ENCODE results near the gene SDHAF3. TPM values are rescaled to one million over a fixed set of nuclear protein-coding genes. Genes with fewer than 3 reads are reported as not detected.

SDHAF3 gene
- total and polyA plus RNA-seq, 10 of the 15 experiments (the other 5 are each of a cell fraction or from before 2014, with no cell fraction given), result 24.3 to 124 (median 63.5) TPM

GRCh38 chr7:97089771-97090170, 27.7 kb upstream of the SDHAF3 start (continued):
- TF ChIP-seq BCLAF1 (IDR thresholded peaks at IDR 0.05) (no peak), EP300 (IDR thresholded peaks at IDR 0.05; ENCODE audit: borderline replicate concordance in 1 of 2, control insufficient read depth in 1 of 2, low read depth in 2 of 2, low read length in 2 of 2) (no peak), HSF1 (IDR thresholded peaks at IDR 0.05; ENCODE audit: low read depth, low read length) (no peak)

- H3K79me2 ChIP-seq (ENCODE audit: control insufficient read depth, insufficient read depth, low read length), result no peaks in the 10 kb centered on the region
- no peak overlapping the region for H3K4me2 ChIP-seq (ENCODE audit: control insufficient read depth, insufficient read depth)
- H3K4me1 ChIP-seq (ENCODE audit: control insufficient read depth, insufficient read depth, low read length), result no peaks in the 10 kb centered on the region
- no peak for DNase-seq (ENCODE audit: low read depth, low spot score)
- in situ Hi-C loops (cut with MboI) (no loop called here), intact Hi-C loops (cut with micrococcal nuclease; ENCODE audit: unreplicated experiment) (no loop called here)
- ATAC-seq, result no peak
- no peak overlapping the region for H3K4me3 ChIP-seq
- POLR2A ChIA-PET, result no interaction called here
- no peak overlapping the region for H3K27ac ChIP-seq (ENCODE audit: control insufficient read depth, insufficient read depth)
- no peak overlapping the region for H2AFZ ChIP-seq (ENCODE audit: control insufficient read depth, low read depth, low read length)
- SMC1A ChIA-PET (ENCODE audit: uncharacterized antibody, unreplicated experiment), result interaction anchor here (1.1 to 1.7 kb wide), 3 partner anchors 9 to 25 kb away, joined by 3 to 7 read pairs (median 6); no protein-coding TSS in a partner anchor
- no peak overlapping the region for H3K9ac ChIP-seq (ENCODE audit: control insufficient read depth, insufficient read depth, low read length)
- H3K9me3 ChIP-seq (replicated peaks; ENCODE audit: control insufficient read depth, insufficient read depth, low read length), result no peaks in the 10 kb centered on the region
- no TSS peak for BruUV-seq (replicated peaks)
- 73% methylated on average over 1 of the region's 1 CpG for WGBS (ENCODE audit: insufficient coverage, insufficient replicate concordance, low lambda C conversion rate, missing lambda C conversion rate)
- H4K20me1 ChIP-seq (ENCODE audit: control insufficient read depth, insufficient read depth), result no peaks in the 10 kb centered on the region
- no peak for FAIRE-seq
- no peaks in the 10 kb centered on the region for H3K27me3 ChIP-seq (replicated peaks in 1 of 2; ENCODE audit: control insufficient read depth in 2 of 2, insufficient read depth in 2 of 2, low read length in 1 of 2)
- no peaks in the 10 kb centered on the region for H3K36me3 ChIP-seq (ENCODE audit: control insufficient read depth in 2 of 2, insufficient read depth in 2 of 2, low read length in 1 of 2)
- RAD21 ChIA-PET (ENCODE audit: unreplicated experiment), result interaction anchor here (0.6 to 1.8 kb wide), 2 partner anchors 14 to 44 kb away, joined by 3 to 5 read pairs; no protein-coding TSS in a partner anchor
- CTCF ChIA-PET, result interaction anchor here (0.6 to 2.0 kb wide), 4 partner anchors 9 to 624 kb away, joined by 3 to 5 read pairs (median 4); no protein-coding TSS in a partner anchor
- no peak for TF ChIP-seq CEBPB (IDR thresholded peaks at IDR 0.05; ENCODE audit: borderline replicate concordance in 1 of 2, low read depth in 2 of 2, low read length in 2 of 2)
- no peak for TF ChIP-seq PML (IDR thresholded peaks at IDR 0.05; ENCODE audit: low read length)
- no peak for TF ChIP-seq USF1 (IDR thresholded peaks at IDR 0.05; ENCODE audit: borderline replicate concordance, extremely low read length, insufficient read depth, low read depth, low read length)
- TF ChIP-seq JUND (IDR thresholded peaks at IDR 0.05; ENCODE audit: low read depth, low read length), result no peak
- no peak for TF ChIP-seq TCF3 (IDR thresholded peaks at IDR 0.05; ENCODE audit: borderline replicate concordance, insufficient read depth, low read depth, low read length)
- no peak for TF ChIP-seq PBX3 (IDR thresholded peaks at IDR 0.05; ENCODE audit: insufficient replicate concordance, low read depth, low read length)
- TF ChIP-seq HSF1 (IDR thresholded peaks at IDR 0.05; ENCODE audit: low read depth, low read length), result no peak
These were observed 26.6 kb upstream of the SDHAF3 start for GRCh38 chr7:97090761-97091353.

Data from GM12878 (cell line).